OCI-LY1 (cell line): ENCODE results near the gene OTP.

Experiments used
- CTCF ChIP-seq: fragments of 200-600 bp; sonication (generic), shearing (Covaris generic); IDR thresholded peaks from 2 replicates; pipeline ENCODE4 v1.5.1; 2017; ENCODE audit warnings: mild to moderate bottlenecking, antibody characterized with exemption, low read length, moderate library complexity, mixed read lengths
- EZH2 ChIP-seq: fragments of 200-600 bp; sonication (generic), shearing (Covaris generic); IDR thresholded peaks from 2 replicates; pipeline ENCODE4 v1.8.0; 2017; ENCODE audit warnings: borderline replicate concordance, mixed run types, mild to moderate bottlenecking, antibody characterized with exemption, low read length, moderate library complexity, mixed read lengths

- TF ChIP-seq CTCF = no peak
- no peak for TF ChIP-seq EZH2
Measured at GRCh38 chr5:77663090-77663863, 24.8 kb upstream of the OTP start.
